ENCODE measurements around the gene KIF4A. TPM values are rescaled to one million over a fixed set of nuclear protein-coding genes. Genes with fewer than 3 reads are reported as not detected.

Gene KIF4A
- total RNA-seq, result 11.0 and 17.8 TPM in 2 replicates

GRCh38 chrX:70289793-70290770 is at the start of gene KIF4A, which contains the start of gene PDZD11:
KIF4A (plus strand) TSS chrX:70290104; CDS start chrX:70290459, 355 bp downstream.
PDZD11 (minus strand) TSS chrX:70289927; CDS start chrX:70289341, 586 bp downstream.

GRCh38 chrX:70260104-70260503 is 29.8 kb upstream of the KIF4A start, which contains the start of gene P2RY4:
P2RY4 (minus strand) TSS chrX:70260204; CDS start chrX:70259624, 580 bp downstream.

GRCh38 chrX:70268034-70268433 is 21.9 kb upstream of the KIF4A start, which contains the start of gene ARR3:
ARR3 (plus strand) TSS chrX:70268334; CDS start chrX:70269386, 1,052 bp downstream.

GRCh38 chrX:70281951-70282350 is 8.0 kb upstream of the KIF4A start, which contains the start of gene RAB41:
RAB41 (plus strand) TSS chrX:70282172; CDS start chrX:70282218, 46 bp downstream.

GRCh38 chrX:70422851-70423341 is 133.0 kb downstream of the KIF4A start, which contains the start of gene GDPD2:
GDPD2 (plus strand) TSS chrX:70423314; CDS start chrX:70424985, 1,671 bp downstream.

GRCh38 chrX:70444326-70444945 is 154.5 kb downstream of the KIF4A start, which contains the start of gene DLG3:
DLG3 (plus strand) TSS chrX:70444835; CDS start chrX:70445202, 367 bp downstream.

Small RNA genes within 50 kb of the gene (small RNA-seq; reads per million reads assigned to genes)
- gene RNA5SP507, result 0.11 reads per million
- gene RNU4-81P, result not detected
- 2.0 reads per million, percentile 79 among the genes with 10 or more reads in this experiment for gene RNY4P23

Other genes with a start within 250 kb of the KIF4A start
- not detected in 2 replicates for gene AWAT2, start 240.2 kb upstream of the KIF4A start, total RNA-seq
- not detected in 2 replicates for gene OTUD6A, start 227.6 kb upstream of the KIF4A start, total RNA-seq
- gene IGBP1, start 156.7 kb upstream of the KIF4A start, total RNA-seq, result 44.4 and 64.7 TPM in 2 replicates
- not detected in 2 replicates for gene DGAT2L6, start 112.6 kb upstream of the KIF4A start, total RNA-seq
- not detected in 2 replicates for gene AWAT1, start 55.4 kb upstream of the KIF4A start, total RNA-seq
- under 0.01 and 0.39 TPM in 2 replicates for gene P2RY4, start 29.9 kb upstream of the KIF4A start, total RNA-seq
- not detected in 2 replicates for gene ARR3, start 21.8 kb upstream of the KIF4A start, total RNA-seq
- not detected in 2 replicates for gene RAB41, start 7.9 kb upstream of the KIF4A start, total RNA-seq
- gene PDZD11, start 177 bp upstream of the KIF4A start, total RNA-seq, result 40.9 and 56.6 TPM in 2 replicates
- under 0.01 TPM in 2 replicates for gene GDPD2, start 133.2 kb downstream of the KIF4A start, total RNA-seq
- 2.2 and 3.9 TPM in 2 replicates for gene DLG3, start 154.7 kb downstream of the KIF4A start, total RNA-seq

Measured in subcutaneous preadipocyte (primary cell).